GM21723 (cell line): ENCODE data around the gene RGL3.
"Not testable (repeated sequence)": the region's sequence is repeated elsewhere in the genome, so short reads cannot be mapped to it uniquely, and the experiment has no call there.

Experiments
- ATAC-seq: cut with Tn5 transposase; IDR thresholded peaks from one replicate; pipeline ENCODE4 v1.9.1; 2021; ENCODE audit warnings: mild to moderate bottlenecking, moderate library complexity; ENCODE audit not compliant: unreplicated experiment

Gene RGL3

DNA sequence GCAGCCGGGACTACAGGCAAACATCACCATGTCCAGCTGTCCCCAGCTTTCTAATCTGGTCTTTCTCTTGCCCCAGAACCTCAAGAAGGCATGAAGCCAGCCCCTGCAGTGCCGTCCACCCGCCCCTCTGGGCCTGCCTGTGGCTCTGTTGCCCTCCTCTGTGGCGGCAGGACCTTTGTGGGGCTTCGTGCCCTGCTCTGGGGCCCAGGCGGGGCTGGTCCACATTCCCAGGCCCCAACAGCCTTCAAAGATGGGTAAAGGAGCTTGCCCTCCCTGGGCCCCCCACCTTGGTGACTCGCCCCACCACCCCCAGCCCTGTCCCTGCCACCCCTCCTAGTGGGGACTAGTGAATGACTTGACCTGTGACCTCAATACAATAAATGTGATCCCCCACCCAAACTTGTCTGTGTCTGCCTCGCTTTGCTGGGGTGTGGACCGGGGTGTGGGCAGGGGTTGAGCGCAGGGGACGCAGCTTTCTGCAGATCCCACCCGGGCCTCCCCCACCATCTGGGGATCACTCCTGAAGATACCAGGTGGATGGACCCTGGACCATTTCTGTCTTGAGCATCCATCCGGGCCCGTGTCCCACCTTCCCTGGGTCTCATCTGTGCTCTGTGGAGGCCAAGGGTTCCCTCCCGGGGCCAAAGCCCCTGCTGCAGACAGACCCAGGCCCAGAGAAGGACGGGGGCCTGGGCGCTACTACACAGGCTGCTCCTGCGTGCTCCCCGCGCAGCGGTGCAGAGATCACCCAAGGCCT is 31.6 kb upstream of the RGL3 start:
- no peak for ATAC-seq

GRCh38 chr19:11448923-11449554 is 29.9 kb upstream of the RGL3 start:
- no peak for ATAC-seq

DNA sequence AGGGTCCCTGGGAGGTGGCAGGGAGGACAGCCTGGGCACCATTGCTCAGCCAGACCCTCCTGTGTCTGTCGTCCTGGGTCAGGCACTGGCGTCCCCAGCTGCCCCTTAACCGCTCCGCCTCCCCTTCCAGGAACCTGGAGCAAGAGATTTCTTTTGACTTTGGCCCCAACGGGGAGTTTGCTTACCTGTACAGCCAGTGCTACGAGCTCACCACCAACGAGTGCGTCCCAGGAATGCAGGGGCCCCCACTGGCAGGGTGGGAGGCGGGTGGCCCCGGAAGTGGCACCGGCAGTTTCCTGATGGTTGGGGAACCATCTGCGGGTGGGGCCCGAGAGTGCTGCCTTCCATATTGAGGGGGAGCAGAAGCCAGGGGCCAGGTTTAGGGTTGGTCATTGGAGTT is 29.3 kb upstream of the RGL3 start:
- no peak for ATAC-seq

GRCh38 chr19:11447347-11448262 is 28.5 kb upstream of the RGL3 start:
- ATAC-seq: no peak

- no peak for ATAC-seq
Observed at GRCh38 chr19:11446652-11447301, 27.7 kb upstream of the RGL3 start.

DNA sequence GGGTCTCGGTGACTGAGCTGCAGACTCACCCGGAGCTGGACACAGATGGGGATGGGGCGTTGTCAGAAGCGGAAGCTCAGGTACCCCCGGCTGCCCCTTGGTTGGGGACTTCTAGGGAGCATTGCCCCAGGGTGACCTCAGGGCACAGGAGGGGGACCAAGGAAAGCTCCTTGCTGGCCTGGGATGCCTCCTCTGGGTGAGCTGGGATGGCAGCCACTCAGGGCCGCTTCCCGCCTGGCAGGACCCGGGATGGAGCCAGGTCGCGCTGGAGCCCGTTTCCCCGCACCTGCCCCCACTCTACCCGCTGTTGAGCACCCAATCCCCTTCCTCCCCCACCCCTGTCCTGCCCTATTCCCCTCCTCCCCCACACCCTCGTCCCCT is 27.1 kb upstream of the RGL3 start:
- ATAC-seq: no peak

DNA sequence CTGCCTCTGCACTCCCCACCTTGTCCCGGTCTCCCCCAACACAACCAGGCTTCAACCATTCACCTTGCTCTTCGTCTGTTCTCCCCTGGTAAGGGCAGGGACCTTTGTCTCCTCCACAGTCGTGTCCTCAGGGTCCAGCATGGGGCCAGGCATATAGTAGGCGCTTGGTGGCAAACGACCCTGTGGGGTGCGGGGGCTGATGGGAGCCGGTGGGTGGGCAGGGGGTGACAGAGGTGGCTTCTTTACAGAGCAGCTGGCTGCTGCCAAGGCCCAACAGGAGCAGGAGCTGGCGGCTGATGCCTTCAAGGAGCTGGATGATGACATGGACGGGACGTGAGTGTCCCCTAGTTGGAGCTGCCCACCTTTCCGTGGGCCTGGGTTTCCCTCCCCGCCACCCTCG is 26.0 kb upstream of the RGL3 start:
- no peak for ATAC-seq

DNA sequence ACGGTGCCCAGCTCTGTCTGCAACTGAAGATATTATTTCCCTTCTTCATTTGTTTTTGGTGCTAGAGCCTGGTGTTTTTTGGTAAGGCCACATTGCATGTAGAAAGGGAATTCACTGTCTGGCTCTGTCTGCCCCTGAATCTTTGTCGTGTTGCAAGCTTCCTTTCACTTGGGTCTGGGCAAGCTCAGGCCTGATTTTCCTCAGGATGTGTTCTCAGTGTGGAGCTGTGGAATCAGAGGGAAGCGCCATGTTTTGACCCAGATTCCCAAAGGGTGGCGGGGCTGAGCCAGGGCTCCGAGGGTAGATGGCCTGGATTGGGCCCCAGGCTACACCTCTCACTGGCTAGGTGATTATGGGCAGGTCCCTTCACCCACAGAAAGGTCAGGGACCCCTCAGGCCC is 24.9 kb upstream of the RGL3 start:
- no peak for ATAC-seq

- no peak for ATAC-seq
Observed at GRCh38 chr19:11437955-11438354, 18.8 kb upstream of the RGL3 start.

DNA sequence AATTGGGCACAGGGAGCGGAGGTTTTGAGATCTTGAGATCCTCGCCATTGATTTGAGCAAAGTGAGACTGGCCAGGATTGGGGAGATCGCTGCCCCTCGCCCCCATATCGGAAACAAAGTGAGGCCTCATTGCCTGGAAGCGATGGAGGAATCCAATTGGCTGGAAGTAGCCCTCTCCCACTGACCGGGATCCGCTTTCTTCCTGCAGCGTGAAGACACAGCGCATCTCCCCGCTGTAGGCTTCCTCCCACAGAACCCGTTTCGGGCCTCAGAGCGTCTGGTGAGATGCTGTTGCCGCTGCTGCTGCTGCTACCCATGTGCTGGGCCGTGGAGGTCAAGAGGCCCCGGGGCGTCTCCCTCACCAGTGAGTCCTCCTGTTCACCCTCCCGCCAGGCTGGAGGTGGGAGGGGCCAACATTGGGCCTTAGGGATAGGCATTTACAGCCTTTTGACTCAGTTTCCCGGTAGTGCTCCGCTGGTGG is 16.8 kb upstream of the RGL3 start:
- ATAC-seq: no peak

GRCh38 chr19:11435057-11435832 is 16.1 kb upstream of the RGL3 start, which contains the start of the genes ODAD3 and PRKCSH:
TSS of gene ODAD3 (minus strand) at chr19:11435121. CDS start at chr19:11435016, 105 bp downstream.
TSS of gene PRKCSH (plus strand) at chr19:11435635. CDS start at chr19:11436118, 483 bp downstream.
- ATAC-seq: peak; percentile 88

DNA sequence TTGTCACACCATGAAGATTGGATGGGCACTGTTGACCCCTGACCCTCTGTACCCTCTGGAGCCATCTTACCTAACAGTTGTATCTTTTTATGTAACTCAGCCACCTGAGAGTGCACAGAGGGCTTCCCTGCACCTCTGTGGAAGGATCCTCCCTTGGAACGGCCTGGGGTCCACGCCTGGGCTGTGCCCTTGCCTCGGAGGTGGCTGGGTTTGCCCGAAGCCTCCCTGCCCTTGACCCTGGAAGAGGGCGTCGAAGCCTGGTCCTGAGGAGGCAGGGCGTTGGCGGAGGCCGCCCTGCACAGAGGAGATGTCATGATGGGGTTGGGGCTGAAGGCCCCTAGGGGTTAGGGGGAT is 15.6 kb upstream of the RGL3 start:
- peak; percentile 24 for ATAC-seq

DNA sequence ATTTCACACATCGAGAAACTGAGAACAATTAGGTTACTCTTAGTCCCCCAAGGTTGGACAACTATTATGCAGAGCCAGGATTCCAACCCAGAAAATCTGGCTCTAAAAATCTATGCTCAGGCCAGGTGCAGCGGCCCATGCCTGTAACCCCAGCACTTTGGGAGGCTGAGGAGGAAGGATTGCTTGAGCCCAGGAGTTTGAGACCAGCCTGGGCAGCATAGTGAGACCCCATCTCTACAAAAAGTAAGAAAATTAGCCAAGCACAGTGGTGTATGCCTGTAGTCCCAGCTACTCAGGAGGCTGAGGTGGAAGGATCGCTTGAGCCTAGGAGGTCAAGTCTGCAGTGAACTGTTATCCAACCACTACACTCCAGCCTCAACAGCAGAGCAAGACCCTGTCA is 14.4 kb upstream of the RGL3 start:
- ATAC-seq: not testable (repeated sequence)

GRCh38 chr19:11426656-11427055 is 7.5 kb upstream of the RGL3 start:
- ATAC-seq: no peak

DNA sequence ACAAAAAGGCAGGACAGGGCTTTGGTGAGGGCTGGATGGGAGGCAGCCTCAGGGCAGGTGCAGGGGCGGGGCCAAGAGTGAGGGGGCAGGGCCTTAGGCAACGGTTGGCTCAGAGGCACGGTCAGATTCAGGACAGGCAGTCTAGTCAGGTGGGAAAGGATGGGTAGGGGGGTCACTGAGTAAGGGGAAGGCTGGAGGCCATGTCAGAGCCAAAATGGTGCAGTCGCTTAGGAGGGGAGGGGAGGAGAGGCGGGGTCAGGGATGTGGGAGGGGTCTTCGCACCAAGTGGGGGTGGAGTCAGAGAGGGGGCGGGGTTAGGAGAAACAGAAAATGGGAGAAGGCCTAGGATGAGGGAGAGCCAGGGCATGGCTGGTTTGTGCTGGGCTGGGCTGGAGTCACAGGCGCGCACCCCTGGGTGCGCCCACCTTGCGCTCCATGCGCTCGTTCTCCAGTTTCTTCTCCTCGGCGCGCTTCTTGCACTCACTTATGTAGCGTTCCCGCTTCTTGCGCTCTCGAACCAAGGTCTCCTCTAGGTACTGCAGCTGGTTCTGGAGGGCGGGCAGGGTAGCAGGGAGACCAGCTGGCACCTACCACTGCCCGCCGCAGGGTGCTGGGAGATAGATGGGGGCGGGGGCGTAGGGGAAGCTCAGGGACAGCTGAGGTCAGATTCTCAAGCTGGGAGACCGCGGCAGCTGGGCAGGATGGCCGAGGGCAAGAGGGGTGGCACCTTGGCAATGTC is 6.8 kb upstream of the RGL3 start:
- ATAC-seq: no peak

DNA sequence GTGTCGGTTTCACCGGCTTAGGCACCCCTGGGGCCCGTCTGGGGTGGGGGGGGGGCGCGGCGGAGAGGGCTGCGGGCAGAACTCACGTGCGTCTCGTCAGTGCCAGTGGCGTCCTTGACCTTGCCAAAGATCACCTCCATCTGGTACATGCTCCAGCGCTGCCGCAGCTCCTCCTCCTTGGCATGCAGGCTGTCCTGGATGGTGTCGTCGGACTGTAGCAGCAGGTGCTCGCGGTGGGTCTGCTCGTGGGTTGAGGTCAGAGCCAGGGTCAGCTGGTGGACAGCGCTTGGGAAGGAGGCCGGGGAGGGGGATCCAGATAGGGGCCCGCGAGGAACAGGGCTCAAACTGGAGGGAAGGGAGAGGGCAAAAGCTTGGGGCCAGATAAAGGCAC is 4.7 kb upstream of the RGL3 start:
- no peak for ATAC-seq

GRCh38 chr19:11423164-11423790 is 4.2 kb upstream of the RGL3 start:
- ATAC-seq: no peak

DNA sequence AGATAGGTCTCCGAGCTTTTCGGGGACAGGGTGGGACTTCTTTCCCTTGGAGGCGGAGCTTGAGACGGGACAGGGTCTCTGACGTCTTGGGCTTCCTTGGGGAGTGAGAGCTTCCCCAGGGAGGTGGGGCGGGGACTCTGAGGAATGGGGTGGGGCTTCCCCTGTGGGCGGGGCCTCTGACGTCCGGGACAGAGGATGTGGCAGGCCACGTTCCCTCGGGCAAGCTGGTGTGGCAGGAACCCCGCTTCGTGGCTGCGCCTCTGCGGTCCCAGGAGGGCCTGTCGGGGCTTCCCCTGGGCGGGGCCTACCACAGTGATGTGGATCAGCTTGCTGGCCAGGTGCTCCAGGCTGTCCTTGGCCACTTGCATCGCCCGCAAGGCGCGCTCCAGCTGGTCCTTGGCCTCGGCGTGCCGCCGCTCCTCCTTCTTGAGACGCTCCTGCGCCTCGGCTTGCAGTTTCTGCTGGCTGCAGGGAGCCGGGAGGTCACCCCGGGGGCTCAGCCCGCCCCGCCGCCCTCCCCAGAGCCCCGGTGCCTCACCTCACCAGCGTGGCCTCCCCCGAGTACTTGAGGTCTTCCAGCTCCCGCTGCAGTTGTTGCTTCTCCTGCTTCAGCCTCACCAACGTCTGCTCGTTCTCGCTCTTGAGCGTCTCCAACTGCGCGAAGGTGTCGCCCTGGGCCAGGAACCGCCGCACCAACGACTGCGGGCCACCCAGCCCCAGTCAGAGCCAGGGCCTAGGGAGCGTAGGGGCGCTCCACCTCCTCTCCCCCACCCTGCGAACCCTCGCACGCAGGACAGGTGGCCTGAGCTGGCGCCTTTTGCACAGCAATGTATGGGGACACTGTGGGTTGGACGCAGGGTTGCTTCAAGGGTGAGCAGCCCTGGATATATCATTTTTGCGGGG is 3.3 kb upstream of the RGL3 start:
- peak; percentile 50 for ATAC-seq
